ENCODE data around the gene LMO2.

DNA sequence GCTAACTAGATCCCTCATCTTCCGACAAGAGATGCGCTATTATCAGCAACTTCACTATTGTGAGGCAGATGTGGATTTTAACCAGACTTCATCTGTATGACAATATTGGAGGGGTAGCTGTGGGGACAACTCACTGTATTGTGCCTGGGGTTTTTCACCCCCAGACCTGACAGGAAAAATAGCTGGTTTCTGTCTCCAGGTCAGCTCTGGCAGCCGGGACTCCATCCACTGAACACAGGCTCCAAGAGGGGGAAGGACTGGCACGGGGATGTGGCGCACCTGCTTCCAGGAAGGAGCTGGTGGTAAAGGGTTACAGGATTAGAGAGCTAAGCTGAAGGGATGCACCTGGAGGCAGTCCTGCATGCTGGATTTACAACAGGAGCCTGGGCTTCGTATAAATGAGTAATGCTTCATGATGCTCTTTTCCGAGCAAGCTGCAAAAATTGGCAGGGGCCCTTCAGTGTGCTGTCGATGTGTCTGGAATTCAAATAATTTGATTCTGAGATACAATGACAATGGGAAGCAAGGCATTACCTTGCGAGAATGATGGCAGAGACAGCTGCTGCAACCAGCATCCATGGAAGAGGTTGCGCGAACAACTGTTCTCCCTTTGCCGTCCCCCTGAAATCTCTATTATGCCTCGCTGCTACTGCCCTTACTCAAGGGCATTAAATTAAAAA lies 49.5 kb downstream of the LMO2 start:
- TF ChIP-seq, protein P1, sequence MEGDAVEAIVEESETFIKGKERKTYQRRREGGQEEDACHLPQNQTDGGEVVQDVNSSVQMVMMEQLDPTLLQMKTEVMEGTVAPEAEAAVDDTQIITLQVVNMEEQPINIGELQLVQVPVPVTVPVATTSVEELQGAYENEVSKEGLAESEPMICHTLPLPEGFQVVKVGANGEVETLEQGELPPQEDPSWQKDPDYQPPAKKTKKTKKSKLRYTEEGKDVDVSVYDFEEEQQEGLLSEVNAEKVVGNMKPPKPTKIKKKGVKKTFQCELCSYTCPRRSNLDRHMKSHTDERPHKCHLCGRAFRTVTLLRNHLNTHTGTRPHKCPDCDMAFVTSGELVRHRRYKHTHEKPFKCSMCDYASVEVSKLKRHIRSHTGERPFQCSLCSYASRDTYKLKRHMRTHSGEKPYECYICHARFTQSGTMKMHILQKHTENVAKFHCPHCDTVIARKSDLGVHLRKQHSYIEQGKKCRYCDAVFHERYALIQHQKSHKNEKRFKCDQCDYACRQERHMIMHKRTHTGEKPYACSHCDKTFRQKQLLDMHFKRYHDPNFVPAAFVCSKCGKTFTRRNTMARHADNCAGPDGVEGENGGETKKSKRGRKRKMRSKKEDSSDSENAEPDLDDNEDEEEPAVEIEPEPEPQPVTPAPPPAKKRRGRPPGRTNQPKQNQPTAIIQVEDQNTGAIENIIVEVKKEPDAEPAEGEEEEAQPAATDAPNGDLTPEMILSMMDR (IDR thresholded peaks at IDR 0.05; ENCODE audit: extremely low read depth in 1 of 2, insufficient read depth in 1 of 2, low read depth in 1 of 2, low read length in 2 of 2) = no peak
- TF ChIP-seq POLR2A (IDR thresholded peaks at IDR 0.05; ENCODE audit: low read depth, low read length) = no peak
- TF ChIP-seq POLR2AphosphoS5 (IDR thresholded peaks at IDR 0.05; ENCODE audit: insufficient read depth, low read depth, low read length) = no peak
- TF ChIP-seq MYC (IDR thresholded peaks at IDR 0.05; ENCODE audit: low read depth, low read length) = no peak
- TF ChIP-seq EZH2 (IDR thresholded peaks at IDR 0.05; ENCODE audit: borderline replicate concordance, low read depth, low read length, severe bottlenecking) = no peak
- TF ChIP-seq FOS (IDR thresholded peaks at IDR 0.05; ENCODE audit: borderline replicate concordance, insufficient read depth, low read length) = no peak
- TF ChIP-seq, protein P2, sequence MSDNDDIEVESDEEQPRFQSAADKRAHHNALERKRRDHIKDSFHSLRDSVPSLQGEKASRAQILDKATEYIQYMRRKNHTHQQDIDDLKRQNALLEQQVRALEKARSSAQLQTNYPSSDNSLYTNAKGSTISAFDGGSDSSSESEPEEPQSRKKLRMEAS (IDR thresholded peaks at IDR 0.05; ENCODE audit: insufficient read depth, insufficient read length) = no peak
- TF ChIP-seq GATA2 (IDR thresholded peaks at IDR 0.05; ENCODE audit: insufficient read depth, insufficient read length, low read depth, low read length) = no peak
- TF ChIP-seq JUN (IDR thresholded peaks at IDR 0.05; ENCODE audit: borderline replicate concordance, insufficient read depth, insufficient read length, low read depth) = no peak

All from endothelial cell of umbilical vein (primary cell).